K562 (cell line): ENCODE data around the gene DNAH3. TPM values are rescaled to one million over a fixed set of nuclear protein-coding genes. Genes with fewer than 3 reads are reported as not detected.

Source experiments
- CBFB ChIP-seq: sonication (generic); formaldehyde crosslinking; IDR thresholded peaks from 2 replicates; pipeline ENCODE4 v1.4.0; 2020; ENCODE audit warnings: mild to moderate bottlenecking, missing genetic modification reagents
- CBX8 ChIP-seq: fragments of 200-600 bp; sonication (generic); IDR thresholded peaks from 2 replicates; pipeline ENCODE4 v1.6.1; 2012; ENCODE audit warnings: borderline replicate concordance, mixed run types, low read depth, mild to moderate bottlenecking, moderate library complexity, mixed read lengths, low read length, control low read depth, inconsistent platforms; ENCODE audit not compliant: poor library complexity, severe bottlenecking; ENCODE audit errors: extremely low read depth
- ELF4 ChIP-seq: fragments of 450-650 bp; formaldehyde crosslinking; IDR thresholded peaks from 2 replicates; pipeline ENCODE4 v1.4.0; 2022; ENCODE audit warnings: missing genetic modification characterization
- FOXJ2 ChIP-seq: fragments of 200-800 bp; sonication (Bioruptor generic); IDR thresholded peaks from 2 replicates; pipeline ENCODE4 v1.6.1; 2016; ENCODE audit warnings: missing genetic modification characterization, missing compliant biosample characterization
- HLTF ChIP-seq: fragments of 450-650 bp; IDR thresholded peaks from 2 replicates; pipeline ENCODE4 v1.6.1; 2016
- HMGN3 ChIP-seq: IDR thresholded peaks from 2 replicates; pipeline ENCODE4 v1.6.1; 2011; ENCODE audit warnings: borderline replicate concordance, low read depth, mild to moderate bottlenecking, mixed read lengths, low read length; ENCODE audit not compliant: insufficient read length; ENCODE audit errors: extremely low read depth
- MAFG ChIP-seq: fragments of 450-650 bp; conservative IDR thresholded peaks from 2 replicates; pipeline ENCODE4 v1.6.1; 2016; ENCODE audit warnings: missing genetic modification characterization, missing compliant biosample characterization
- MEIS2 ChIP-seq: fragments of 450-650 bp; IDR thresholded peaks from 2 replicates; pipeline ENCODE4 v1.6.1; 2014; ENCODE audit warnings: mild to moderate bottlenecking; ENCODE audit not compliant: partially characterized antibody
- MTA2 ChIP-seq: fragments of 450-650 bp; IDR thresholded peaks from 2 replicates; pipeline ENCODE4 v1.6.1; 2016; ENCODE audit warnings: low read depth
- NCOA1 ChIP-seq: fragments of 450-650 bp; IDR thresholded peaks from 2 replicates; pipeline ENCODE4 v1.6.1; 2016; ENCODE audit warnings: low read depth
- RBM17 ChIP-seq: fragments of 200-400 bp; formaldehyde crosslinking; IDR thresholded peaks from 2 replicates; pipeline ENCODE4 v1.6.1; 2017; ENCODE audit warnings: low read depth, mild to moderate bottlenecking, low read length, borderline replicate concordance
- RBM39 ChIP-seq: fragments of 200-400 bp; formaldehyde crosslinking; optimal IDR thresholded peaks from 2 replicates; pipeline ENCODE3; 2018; ENCODE audit warnings: low read depth, low read length
- TCFL5 ChIP-seq: fragments of 250-450 bp; sonication (Bioruptor Pico); conservative IDR thresholded peaks from 2 replicates; pipeline ENCODE4 v1.6.1; 2021; ENCODE audit warnings: mild to moderate bottlenecking, moderate library complexity, matching md5 sums
- ZBTB8A ChIP-seq: fragments of 450-650 bp; IDR thresholded peaks from 2 replicates; pipeline ENCODE4 v1.6.1; 2018; ENCODE audit warnings: mild to moderate bottlenecking, moderate library complexity; ENCODE audit not compliant: partially characterized antibody
- ZNF324 ChIP-seq: fragments of 250-450 bp; sonication (Bioruptor Pico); IDR thresholded peaks from 2 replicates; pipeline ENCODE4 v1.4.0; 2020; ENCODE audit warnings: mild to moderate bottlenecking
- ZNF436 ChIP-seq: fragments of 250-450, 450-650 bp; sonication (Bioruptor Pico); formaldehyde crosslinking; IDR thresholded peaks from 2 replicates; pipeline ENCODE4 v1.7.0; 2020; ENCODE audit warnings: mild to moderate bottlenecking
- polyA plus RNA-seq, 8 experiments: library from polyadenylated mRNA; depleted of rRNA in 4 of 8; stranded (reverse) in 5 of 8; unstranded in 3 of 8; fragments of >200 nt; fragmentation: Nextera tagmentation in 2 of 8; fragmentation: Illumina TruSeq in 1 of 8; extraction: Ambion mirVana in 2 of 8; extraction: Trizol in 1 of 8; gene quantifications; 2 replicates each; pipeline versions ENCODE4 v1.2.1 to v1.2.3, GENCODE V29; 2011 to 2014; ENCODE audit warnings: inconsistent platforms in 1 of 8, missing spikeins in 1 of 8
- total RNA-seq, 7 experiments: library from RNA; depleted of rRNA in 6 of 7; stranded (reverse); fragments of >200 nt in 6 of 7; fragmentation: Illumina TruSeq in 2 of 7; extraction: Trizol in 2 of 7; gene quantifications; 2 replicates each; pipeline versions ENCODE4 v1.2.1 to v1.2.3, GENCODE V29; 2011 to 2021; ENCODE audit warnings: low replicate concordance in 1 of 7
- TF ChIP-seq, protein P1 (sequence below): fragments of 150-350 bp; conservative IDR thresholded peaks from 2 replicates; pipeline ENCODE4 v1.6.1; 2014; ENCODE audit warnings: low read length
- TF ChIP-seq, protein P2 (sequence below): sonication (generic); formaldehyde crosslinking; IDR thresholded peaks from 2 replicates; pipeline ENCODE4 v1.8.0; 2023; ENCODE audit warnings: mild to moderate bottlenecking, missing genetic modification reagents
- TF ChIP-seq, protein P3 (sequence below): fragments of 200-800 bp; sonication (Bioruptor generic); IDR thresholded peaks from 2 replicates; pipeline ENCODE4 v1.6.1; 2017; ENCODE audit warnings: missing genetic modification characterization, missing compliant biosample characterization
- TF ChIP-seq, protein P4 (sequence below): fragments of 250-450 bp; sonication (Bioruptor Pico); IDR thresholded peaks from 2 replicates; pipeline ENCODE4 v1.6.1; 2021; ENCODE audit warnings: mild to moderate bottlenecking

DNAH3 gene
- total and polyA plus RNA-seq, 9 of the 15 experiments (the other 6 are each of a cell fraction or from before 2014, with no cell fraction given): 0.32 to 0.84 (median 0.44) TPM

DNA sequence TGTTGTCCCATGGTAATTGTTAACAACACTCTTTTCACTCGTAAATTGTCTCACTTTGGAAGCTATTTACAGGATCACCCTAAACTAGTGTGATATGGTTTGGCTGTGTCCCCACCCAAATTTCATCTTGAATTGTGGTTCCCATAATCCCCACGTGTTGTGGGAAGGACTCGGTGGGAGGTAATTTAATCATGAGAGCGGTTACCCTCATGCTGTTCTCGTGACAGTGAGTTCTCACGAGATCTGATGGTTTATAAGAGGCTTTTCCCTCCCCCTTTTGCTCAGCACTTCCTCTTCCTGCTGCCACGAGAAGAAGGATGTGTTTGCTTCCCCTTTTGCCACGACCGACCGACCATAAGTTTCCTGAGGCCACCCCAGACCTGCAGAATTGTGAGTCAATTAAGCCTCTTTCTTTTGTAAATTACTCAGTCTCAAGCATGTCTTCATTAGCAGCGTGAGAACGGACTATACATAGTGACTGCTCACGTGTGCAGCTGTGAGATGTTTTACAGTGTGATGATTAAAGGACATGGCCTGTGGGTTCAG is 34.4 kb downstream of the DNAH3 start (continued):
- TF ChIP-seq, protein P1, sequence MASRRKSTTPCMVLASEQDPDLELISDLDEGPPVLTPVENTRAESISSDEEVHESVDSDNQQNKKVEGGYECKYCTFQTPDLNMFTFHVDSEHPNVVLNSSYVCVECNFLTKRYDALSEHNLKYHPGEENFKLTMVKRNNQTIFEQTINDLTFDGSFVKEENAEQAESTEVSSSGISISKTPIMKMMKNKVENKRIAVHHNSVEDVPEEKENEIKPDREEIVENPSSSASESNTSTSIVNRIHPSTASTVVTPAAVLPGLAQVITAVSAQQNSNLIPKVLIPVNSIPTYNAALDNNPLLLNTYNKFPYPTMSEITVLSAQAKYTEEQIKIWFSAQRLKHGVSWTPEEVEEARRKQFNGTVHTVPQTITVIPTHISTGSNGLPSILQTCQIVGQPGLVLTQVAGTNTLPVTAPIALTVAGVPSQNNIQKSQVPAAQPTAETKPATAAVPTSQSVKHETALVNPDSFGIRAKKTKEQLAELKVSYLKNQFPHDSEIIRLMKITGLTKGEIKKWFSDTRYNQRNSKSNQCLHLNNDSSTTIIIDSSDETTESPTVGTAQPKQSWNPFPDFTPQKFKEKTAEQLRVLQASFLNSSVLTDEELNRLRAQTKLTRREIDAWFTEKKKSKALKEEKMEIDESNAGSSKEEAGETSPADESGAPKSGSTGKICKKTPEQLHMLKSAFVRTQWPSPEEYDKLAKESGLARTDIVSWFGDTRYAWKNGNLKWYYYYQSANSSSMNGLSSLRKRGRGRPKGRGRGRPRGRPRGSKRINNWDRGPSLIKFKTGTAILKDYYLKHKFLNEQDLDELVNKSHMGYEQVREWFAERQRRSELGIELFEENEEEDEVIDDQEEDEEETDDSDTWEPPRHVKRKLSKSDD: no peak
- TF ChIP-seq, protein P2, sequence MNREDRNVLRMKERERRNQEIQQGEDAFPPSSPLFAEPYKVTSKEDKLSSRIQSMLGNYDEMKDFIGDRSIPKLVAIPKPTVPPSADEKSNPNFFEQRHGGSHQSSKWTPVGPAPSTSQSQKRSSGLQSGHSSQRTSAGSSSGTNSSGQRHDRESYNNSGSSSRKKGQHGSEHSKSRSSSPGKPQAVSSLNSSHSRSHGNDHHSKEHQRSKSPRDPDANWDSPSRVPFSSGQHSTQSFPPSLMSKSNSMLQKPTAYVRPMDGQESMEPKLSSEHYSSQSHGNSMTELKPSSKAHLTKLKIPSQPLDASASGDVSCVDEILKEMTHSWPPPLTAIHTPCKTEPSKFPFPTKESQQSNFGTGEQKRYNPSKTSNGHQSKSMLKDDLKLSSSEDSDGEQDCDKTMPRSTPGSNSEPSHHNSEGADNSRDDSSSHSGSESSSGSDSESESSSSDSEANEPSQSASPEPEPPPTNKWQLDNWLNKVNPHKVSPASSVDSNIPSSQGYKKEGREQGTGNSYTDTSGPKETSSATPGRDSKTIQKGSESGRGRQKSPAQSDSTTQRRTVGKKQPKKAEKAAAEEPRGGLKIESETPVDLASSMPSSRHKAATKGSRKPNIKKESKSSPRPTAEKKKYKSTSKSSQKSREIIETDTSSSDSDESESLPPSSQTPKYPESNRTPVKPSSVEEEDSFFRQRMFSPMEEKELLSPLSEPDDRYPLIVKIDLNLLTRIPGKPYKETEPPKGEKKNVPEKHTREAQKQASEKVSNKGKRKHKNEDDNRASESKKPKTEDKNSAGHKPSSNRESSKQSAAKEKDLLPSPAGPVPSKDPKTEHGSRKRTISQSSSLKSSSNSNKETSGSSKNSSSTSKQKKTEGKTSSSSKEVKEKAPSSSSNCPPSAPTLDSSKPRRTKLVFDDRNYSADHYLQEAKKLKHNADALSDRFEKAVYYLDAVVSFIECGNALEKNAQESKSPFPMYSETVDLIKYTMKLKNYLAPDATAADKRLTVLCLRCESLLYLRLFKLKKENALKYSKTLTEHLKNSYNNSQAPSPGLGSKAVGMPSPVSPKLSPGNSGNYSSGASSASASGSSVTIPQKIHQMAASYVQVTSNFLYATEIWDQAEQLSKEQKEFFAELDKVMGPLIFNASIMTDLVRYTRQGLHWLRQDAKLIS (CRISPR knock-in tag): no peak
- TF ChIP-seq MAFG (no peak), CBFB (no peak), MTA2 (no peak), ZNF324 (CRISPR knock-in tag) (no peak), FOXJ2 (tag) (no peak), TCFL5 (CRISPR knock-in tag) (no peak), RBM39 (no peak), MEIS2 (peak; percentile 87), CBX8 (no peak), HLTF (no peak), ZNF436 (CRISPR knock-in tag) (no peak), RBM17 (no peak), NCOA1 (no peak), ZBTB8A (no peak), HMGN3 (no peak), ELF4 (CRISPR knock-in tag) (no peak)
- TF ChIP-seq, protein P3, sequence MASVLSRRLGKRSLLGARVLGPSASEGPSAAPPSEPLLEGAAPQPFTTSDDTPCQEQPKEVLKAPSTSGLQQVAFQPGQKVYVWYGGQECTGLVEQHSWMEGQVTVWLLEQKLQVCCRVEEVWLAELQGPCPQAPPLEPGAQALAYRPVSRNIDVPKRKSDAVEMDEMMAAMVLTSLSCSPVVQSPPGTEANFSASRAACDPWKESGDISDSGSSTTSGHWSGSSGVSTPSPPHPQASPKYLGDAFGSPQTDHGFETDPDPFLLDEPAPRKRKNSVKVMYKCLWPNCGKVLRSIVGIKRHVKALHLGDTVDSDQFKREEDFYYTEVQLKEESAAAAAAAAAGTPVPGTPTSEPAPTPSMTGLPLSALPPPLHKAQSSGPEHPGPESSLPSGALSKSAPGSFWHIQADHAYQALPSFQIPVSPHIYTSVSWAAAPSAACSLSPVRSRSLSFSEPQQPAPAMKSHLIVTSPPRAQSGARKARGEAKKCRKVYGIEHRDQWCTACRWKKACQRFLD (CRISPR knock-in tag): 0 out of 2 replicates have a peak, but pooled peaks have one; percentile 34
- TF ChIP-seq, protein P4, sequence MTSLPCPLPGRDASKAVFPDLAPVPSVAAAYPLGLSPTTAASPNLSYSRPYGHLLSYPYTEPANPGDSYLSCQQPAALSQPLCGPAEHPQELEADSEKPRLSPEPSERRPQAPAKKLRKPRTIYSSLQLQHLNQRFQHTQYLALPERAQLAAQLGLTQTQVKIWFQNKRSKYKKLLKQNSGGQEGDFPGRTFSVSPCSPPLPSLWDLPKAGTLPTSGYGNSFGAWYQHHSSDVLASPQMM: no peak
